GM18907 (cell line): ENCODE data around the gene LITAF.

Experiments used
- ATAC-seq: cut with Tn5 transposase; IDR thresholded peaks from one replicate; pipeline ENCODE4 v1.9.1; 2021; ENCODE audit warnings: mild to moderate bottlenecking, moderate library complexity; ENCODE audit not compliant: unreplicated experiment

Gene LITAF

GRCh38 chr16:11497851-11498289 lies 88.8 kb downstream of the LITAF start:
- ATAC-seq = no peak
